ENCODE data around the gene VRK3. TPM values are rescaled to one million over a fixed set of nuclear protein-coding genes. Genes with fewer than 3 reads are reported as not detected.

The VRK3 gene
- total RNA-seq, 5 donors from 2014 or later (not counting 1 experiment from before 2014, with no cell fraction given): 84.0 to 104 (median 99.3) TPM

GRCh38 chr19:50000841-50001557 lies 24.2 kb downstream of the VRK3 start:
- H3K4me3 Mint-ChIP-seq: no peak overlapping the region
- peaks cover 0 to 27% of the 10 kb centered on the region in 2 experiments for H3K4me1 ChIP-seq (ENCODE audit: control insufficient read depth in 1 of 2, extremely low read depth in 1 of 2, insufficient read depth in 2 of 2, low read length in 2 of 2)
- POLR2A ChIA-PET: no interaction called here
- no peak overlapping the region for H3K4me3 ChIP-seq (ENCODE audit: control insufficient read depth in 1 of 2, extremely low read depth in 1 of 2, low read length in 1 of 2)
- no peak overlapping the region for H3K27ac Mint-ChIP-seq
- no peaks in the 10 kb centered on the region for H3K9me3 Mint-ChIP-seq
- H3K27me3 Mint-ChIP-seq: no peaks in the 10 kb centered on the region
- no peak for DNase-seq
- H3K27ac ChIP-seq (ENCODE audit: low read length): no peak overlapping the region
- H3K4me1 Mint-ChIP-seq: peaks cover 0 to 17% (median 12%) of the 10 kb centered on the region in 3 donors
- ATAC-seq (replicated peaks in 1 of 4): no peak
- H3K36me3 ChIP-seq (ENCODE audit: control insufficient read depth in 2 of 2, extremely low read depth in 1 of 2, insufficient read depth in 1 of 2, low read length in 1 of 2): peaks cover 37 to 85% of the 10 kb centered on the region in 2 donors
- CTCF ChIA-PET: no interaction called here
- H3K36me3 Mint-ChIP-seq: peaks cover 52% of the 10 kb centered on the region
- 98% methylated on average over 13 of the region's 16 CpGs for WGBS (ENCODE audit: insufficient coverage)
- H3K9me3 ChIP-seq: no peaks in the 10 kb centered on the region
- no peaks in the 10 kb centered on the region for H3K27me3 ChIP-seq (replicated peaks in 1 of 2; ENCODE audit: control insufficient read depth in 2 of 2, extremely low read depth in 1 of 2, insufficient read depth in 2 of 2, low read length in 1 of 2)

- POLR2A ChIA-PET: no interaction called here
- WGBS (ENCODE audit: insufficient coverage): 89% methylated on average over 12 of the region's 20 CpGs
- Histone ChIP-seq H3K4me3 (ENCODE audit: control insufficient read depth in 1 of 2, extremely low read depth in 1 of 2, low read length in 1 of 2) (no peak overlapping the region), H3K9me3 (no peaks in the 10 kb centered on the region), H3K4me1 (ENCODE audit: control insufficient read depth in 1 of 2, extremely low read depth in 1 of 2, insufficient read depth in 2 of 2, low read length in 2 of 2) (peaks cover 0 to 27% of the 10 kb centered on the region in 2 experiments), H3K27ac (ENCODE audit: low read length) (no peak overlapping the region), H3K36me3 (ENCODE audit: control insufficient read depth in 2 of 2, extremely low read depth in 1 of 2, insufficient read depth in 1 of 2, low read length in 1 of 2) (peaks cover 40 to 83% of the 10 kb centered on the region in 2 donors), H3K27me3 (replicated peaks in 1 of 2; ENCODE audit: control insufficient read depth in 2 of 2, extremely low read depth in 1 of 2, insufficient read depth in 2 of 2, low read length in 1 of 2) (no peaks in the 10 kb centered on the region)
- Mint-ChIP-seq H3K36me3 (peaks cover 52% of the 10 kb centered on the region), H3K4me3 (no peak overlapping the region), H3K4me1 (peaks cover 0 to 14% (median 12%) of the 10 kb centered on the region in 3 donors), H3K27me3 (no peaks in the 10 kb centered on the region), H3K9me3 (no peaks in the 10 kb centered on the region), H3K27ac (no peak overlapping the region)
- ATAC-seq (replicated peaks in 1 of 4) (no peak), DNase-seq (no peak)
- CTCF ChIA-PET: no interaction called here
Measured at GRCh38 chr19:50000038-50000840, 24.9 kb downstream of the VRK3 start.

GRCh38 chr19:49999371-50000010 lies 25.7 kb downstream of the VRK3 start:
- CTCF ChIA-PET: interaction anchor here in 1 of 2 donors (0.6 kb wide), 1 partner anchor 11 kb away, joined by 3 read pairs; no protein-coding TSS in a partner anchor
- H3K9me3 Mint-ChIP-seq: no peaks in the 10 kb centered on the region
- ATAC-seq (replicated peaks in 1 of 4) (no peak), DNase-seq (no peak)
- no peaks in the 10 kb centered on the region for H3K27me3 Mint-ChIP-seq
- 100% methylated on average over 4 of the region's 6 CpGs for WGBS (ENCODE audit: insufficient coverage)
- H3K4me3 ChIP-seq (ENCODE audit: control insufficient read depth in 1 of 2, extremely low read depth in 1 of 2, low read length in 1 of 2): no peak overlapping the region
- no peaks in the 10 kb centered on the region for H3K9me3 ChIP-seq
- no peak overlapping the region for H3K27ac Mint-ChIP-seq
- no peak overlapping the region for H3K27ac ChIP-seq (ENCODE audit: low read length)
- H3K36me3 ChIP-seq (ENCODE audit: control insufficient read depth in 2 of 2, extremely low read depth in 1 of 2, insufficient read depth in 1 of 2, low read length in 1 of 2): peaks cover 45 to 83% of the 10 kb centered on the region in 2 donors
- no peak overlapping the region for H3K4me3 Mint-ChIP-seq
- peaks cover 56% of the 10 kb centered on the region for H3K36me3 Mint-ChIP-seq
- POLR2A ChIA-PET: no interaction called here
- H3K4me1 Mint-ChIP-seq: peaks cover 0 to 9% (median 8%) of the 10 kb centered on the region in 3 donors
- H3K27me3 ChIP-seq (replicated peaks in 1 of 2; ENCODE audit: control insufficient read depth in 2 of 2, extremely low read depth in 1 of 2, insufficient read depth in 2 of 2, low read length in 1 of 2): no peaks in the 10 kb centered on the region
- peaks cover 0 to 19% of the 10 kb centered on the region in 2 experiments for H3K4me1 ChIP-seq (ENCODE audit: control insufficient read depth in 1 of 2, extremely low read depth in 1 of 2, insufficient read depth in 2 of 2, low read length in 2 of 2)

DNA sequence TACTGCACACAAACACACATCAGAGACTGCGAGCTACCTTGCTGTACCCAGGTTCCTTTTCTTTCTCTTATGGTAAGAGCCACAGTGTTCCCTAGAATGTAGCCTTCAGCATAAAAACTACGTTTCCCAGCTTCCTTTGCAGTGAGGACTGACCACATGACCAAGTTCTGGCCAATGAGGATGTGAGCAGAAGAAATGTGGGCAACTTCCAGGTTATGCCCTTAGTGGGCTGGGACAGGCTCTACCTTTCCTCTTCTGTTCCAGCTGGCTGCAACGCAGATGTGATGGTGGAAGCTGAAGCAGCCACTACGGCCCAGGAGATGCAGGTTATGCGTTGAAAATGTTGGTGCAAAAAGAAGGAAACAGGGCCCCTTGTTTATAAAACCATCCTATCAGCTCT lies 27.5 kb downstream of the VRK3 start:
- peaks cover 0 to 2% of the 10 kb centered on the region in 2 experiments for H3K4me1 ChIP-seq (ENCODE audit: control insufficient read depth in 1 of 2, extremely low read depth in 1 of 2, insufficient read depth in 2 of 2, low read length in 2 of 2)
- ChIA-PET CTCF (no interaction called here), POLR2A (no interaction called here)
- H3K9me3 Mint-ChIP-seq: no peaks in the 10 kb centered on the region
- H3K9me3 ChIP-seq: no peaks in the 10 kb centered on the region
- no peak overlapping the region for H3K27ac Mint-ChIP-seq
- H3K36me3 Mint-ChIP-seq: peaks cover 54% of the 10 kb centered on the region
- 88% methylated on average over 1 of the region's 5 CpGs for WGBS (ENCODE audit: insufficient coverage)
- DNase-seq (peak in 4 of 35 experiments; percentile 12 to 45 (median 32)), ATAC-seq (replicated peaks in 1 of 4) (peak in 2 of 4 experiments; percentile 53 to 80)
- H3K4me1 Mint-ChIP-seq: no peaks in the 10 kb centered on the region
- no peak overlapping the region for H3K27ac ChIP-seq (ENCODE audit: low read length)
- H3K4me3 Mint-ChIP-seq: no peak overlapping the region
- no peaks in the 10 kb centered on the region for H3K27me3 ChIP-seq (replicated peaks in 1 of 2; ENCODE audit: control insufficient read depth in 2 of 2, extremely low read depth in 1 of 2, insufficient read depth in 2 of 2, low read length in 1 of 2)
- no peaks in the 10 kb centered on the region for H3K27me3 Mint-ChIP-seq
- H3K36me3 ChIP-seq (ENCODE audit: control insufficient read depth in 2 of 2, extremely low read depth in 1 of 2, insufficient read depth in 1 of 2, low read length in 1 of 2): peaks cover 33 to 80% of the 10 kb centered on the region in 2 donors
- no peak overlapping the region for H3K4me3 ChIP-seq (ENCODE audit: control insufficient read depth in 1 of 2, extremely low read depth in 1 of 2, low read length in 1 of 2)

GRCh38 chr19:49988433-49988832 lies 36.7 kb downstream of the VRK3 start:
- peaks cover 62% of the 10 kb centered on the region for H3K36me3 Mint-ChIP-seq

GRCh38 chr19:49988007-49988406 lies 37.2 kb downstream of the VRK3 start:
- Mint-ChIP-seq H3K9me3 (no peaks in the 10 kb centered on the region), H3K4me3 (no peak overlapping the region), H3K27ac (no peak overlapping the region), H3K27me3 (no peaks in the 10 kb centered on the region), H3K4me1 (no peaks in the 10 kb centered on the region), H3K36me3 (peaks cover 62% of the 10 kb centered on the region)
- Histone ChIP-seq H3K27me3 (replicated peaks in 1 of 2; ENCODE audit: control insufficient read depth in 2 of 2, extremely low read depth in 1 of 2, insufficient read depth in 2 of 2, low read length in 1 of 2) (no peaks in the 10 kb centered on the region), H3K4me3 (ENCODE audit: control insufficient read depth in 1 of 2, extremely low read depth in 1 of 2, low read length in 1 of 2) (no peak overlapping the region), H3K9me3 (no peaks in the 10 kb centered on the region), H3K36me3 (ENCODE audit: control insufficient read depth in 2 of 2, extremely low read depth in 1 of 2, insufficient read depth in 1 of 2, low read length in 1 of 2) (peaks cover 20 to 65% of the 10 kb centered on the region in 2 donors), H3K4me1 (ENCODE audit: control insufficient read depth in 1 of 2, extremely low read depth in 1 of 2, insufficient read depth in 2 of 2, low read length in 2 of 2) (peaks cover 0 to 5% of the 10 kb centered on the region in 2 experiments), H3K27ac (ENCODE audit: low read length) (no peak overlapping the region)
- DNase-seq (no peak), ATAC-seq (replicated peaks in 1 of 4) (no peak)
- CTCF ChIA-PET: no interaction called here
- POLR2A ChIA-PET: no interaction called here
- 90% methylated on average over 4 of the region's 5 CpGs for WGBS (ENCODE audit: insufficient coverage)

More at GRCh38 chr19:49988433-49988832, 36.7 kb downstream of the VRK3 start:
- no peak overlapping the region for H3K4me3 Mint-ChIP-seq
- H3K4me1 Mint-ChIP-seq: no peaks in the 10 kb centered on the region
- peaks cover 20 to 67% of the 10 kb centered on the region in 2 donors for H3K36me3 ChIP-seq (ENCODE audit: control insufficient read depth in 2 of 2, extremely low read depth in 1 of 2, insufficient read depth in 1 of 2, low read length in 1 of 2)
- no peak for DNase-seq
- WGBS (ENCODE audit: insufficient coverage): 61% methylated on average over 4 of the region's 9 CpGs
- H3K27me3 ChIP-seq (replicated peaks in 1 of 2; ENCODE audit: control insufficient read depth in 2 of 2, extremely low read depth in 1 of 2, insufficient read depth in 2 of 2, low read length in 1 of 2): no peaks in the 10 kb centered on the region
- CTCF ChIA-PET: no interaction called here
- no peak for ATAC-seq (replicated peaks in 1 of 4)
- H3K27ac ChIP-seq (ENCODE audit: low read length): no peak overlapping the region
- H3K9me3 ChIP-seq: no peaks in the 10 kb centered on the region
- H3K4me1 ChIP-seq (ENCODE audit: control insufficient read depth in 1 of 2, extremely low read depth in 1 of 2, insufficient read depth in 2 of 2, low read length in 2 of 2): peaks cover 0 to 2% of the 10 kb centered on the region in 2 experiments
- H3K9me3 Mint-ChIP-seq: no peaks in the 10 kb centered on the region
- H3K27ac Mint-ChIP-seq: no peak overlapping the region
- no peaks in the 10 kb centered on the region for H3K27me3 Mint-ChIP-seq
- no peak overlapping the region for H3K4me3 ChIP-seq (ENCODE audit: control insufficient read depth in 1 of 2, extremely low read depth in 1 of 2, low read length in 1 of 2)
- POLR2A ChIA-PET: no interaction called here
